Sigmoid colon (tissue), 4 donors: Measurements from ENCODE around the gene ELP4.
"Not testable (repeated sequence)": the region's sequence is repeated elsewhere in the genome, so short reads cannot be mapped to it uniquely, and the experiment has no call there.

Source experiments
- EP300 ChIP-seq, 4 donors: sonication (generic); formaldehyde crosslinking; IDR thresholded peaks; one replicate each; pipeline ENCODE4 v1.6.1; 2017; ENCODE audit warnings: antibody characterized with exemption in 4 of 4
- POLR2A ChIP-seq, 2 donors: fragments of 450-650 bp; IDR thresholded peaks; one replicate each; pipeline ENCODE4 v1.6.1; 2016; ENCODE audit warnings: antibody characterized with exemption in 2 of 2, mild to moderate bottlenecking in 2 of 2, moderate library complexity in 2 of 2
- TF ChIP-seq, protein P1 (sequence below), 4 experiments: fragments of 450-650 bp in 3 of 4; fragments of 200-600 bp in 1 of 4; IDR thresholded peaks; one replicate each; pipeline ENCODE4 v1.5.1; 2016 to 2019; ENCODE audit warnings: antibody characterized with exemption in 4 of 4, mild to moderate bottlenecking in 3 of 4, moderate library complexity in 2 of 4

DNA sequence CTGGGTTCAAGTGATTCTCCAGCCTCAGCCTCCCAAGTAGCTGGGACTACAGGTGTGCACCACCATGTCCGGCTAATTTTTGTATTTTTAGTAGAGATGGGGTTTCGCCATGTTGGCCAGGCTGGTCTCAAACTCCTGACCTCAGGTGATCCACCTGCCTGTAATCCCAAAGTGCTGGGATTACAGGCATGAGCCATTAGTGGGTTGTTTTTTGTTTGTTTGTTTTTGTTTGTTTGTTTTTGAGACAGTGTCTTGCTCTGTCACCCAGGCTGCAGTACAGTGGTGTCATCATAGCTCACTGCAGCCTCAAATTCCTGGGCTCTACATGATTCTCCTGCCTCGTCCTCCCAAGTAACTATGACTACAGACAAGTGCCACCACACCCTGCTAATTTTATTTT is 163.5 kb downstream of the ELP4 start:
- TF ChIP-seq, protein P1, sequence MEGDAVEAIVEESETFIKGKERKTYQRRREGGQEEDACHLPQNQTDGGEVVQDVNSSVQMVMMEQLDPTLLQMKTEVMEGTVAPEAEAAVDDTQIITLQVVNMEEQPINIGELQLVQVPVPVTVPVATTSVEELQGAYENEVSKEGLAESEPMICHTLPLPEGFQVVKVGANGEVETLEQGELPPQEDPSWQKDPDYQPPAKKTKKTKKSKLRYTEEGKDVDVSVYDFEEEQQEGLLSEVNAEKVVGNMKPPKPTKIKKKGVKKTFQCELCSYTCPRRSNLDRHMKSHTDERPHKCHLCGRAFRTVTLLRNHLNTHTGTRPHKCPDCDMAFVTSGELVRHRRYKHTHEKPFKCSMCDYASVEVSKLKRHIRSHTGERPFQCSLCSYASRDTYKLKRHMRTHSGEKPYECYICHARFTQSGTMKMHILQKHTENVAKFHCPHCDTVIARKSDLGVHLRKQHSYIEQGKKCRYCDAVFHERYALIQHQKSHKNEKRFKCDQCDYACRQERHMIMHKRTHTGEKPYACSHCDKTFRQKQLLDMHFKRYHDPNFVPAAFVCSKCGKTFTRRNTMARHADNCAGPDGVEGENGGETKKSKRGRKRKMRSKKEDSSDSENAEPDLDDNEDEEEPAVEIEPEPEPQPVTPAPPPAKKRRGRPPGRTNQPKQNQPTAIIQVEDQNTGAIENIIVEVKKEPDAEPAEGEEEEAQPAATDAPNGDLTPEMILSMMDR (IDR thresholded peaks at IDR 0.05), result not testable (repeated sequence)
- TF ChIP-seq EP300, POLR2A (IDR thresholded peaks at IDR 0.05): not testable (repeated sequence)
